Hepatocyte (in vitro differentiated cells): Measurements from ENCODE around the gene KCNQ5.

Experiments used
- CTCF ChIP-seq: fragments of 200-600 bp; sonication (generic); IDR thresholded peaks from 2 replicates; pipeline ENCODE4 v1.5.1; 2016; ENCODE audit warnings: antibody characterized with exemption, mild to moderate bottlenecking; ENCODE audit not compliant: poor library complexity
- EZH2 ChIP-seq: fragments of 200-600 bp; sonication (generic); IDR thresholded peaks from 2 replicates; pipeline ENCODE4 v1.6.1; 2016; ENCODE audit warnings: antibody characterized with exemption, mild to moderate bottlenecking, borderline replicate concordance

GRCh38 chr6:72619883-72620696, 1.8 kb upstream of the KCNQ5 start:
- TF ChIP-seq CTCF (no peak), EZH2 (no peak)
